Choroid plexus epithelial cell (primary cell): Measurements from ENCODE around the gene PPY.

Experiments used
- DNase-seq: peaks from one replicate; pipeline ENCODE4 v3.0.0-alpha.2; 2010; ENCODE audit warnings: low read depth
- H3K4me3 ChIP-seq: 2 replicates; pipeline ENCODE4 v1.5.1; 2011; ENCODE audit warnings: low read depth, mild to moderate bottlenecking, control low read depth, low read length, moderate library complexity
- CTCF ChIP-seq: conservative IDR thresholded peaks from 2 replicates; pipeline ENCODE4 v1.5.1; 2011; ENCODE audit warnings: low read depth, mild to moderate bottlenecking, control low read depth, inconsistent platforms, low read length, moderate library complexity

PPY gene

GRCh38 chr17:43983196-43983514 is 40.9 kb upstream of the PPY start:
- TF ChIP-seq CTCF = no peak
- DNase-seq = no peak
- no peak overlapping the region for H3K4me3 ChIP-seq

DNA sequence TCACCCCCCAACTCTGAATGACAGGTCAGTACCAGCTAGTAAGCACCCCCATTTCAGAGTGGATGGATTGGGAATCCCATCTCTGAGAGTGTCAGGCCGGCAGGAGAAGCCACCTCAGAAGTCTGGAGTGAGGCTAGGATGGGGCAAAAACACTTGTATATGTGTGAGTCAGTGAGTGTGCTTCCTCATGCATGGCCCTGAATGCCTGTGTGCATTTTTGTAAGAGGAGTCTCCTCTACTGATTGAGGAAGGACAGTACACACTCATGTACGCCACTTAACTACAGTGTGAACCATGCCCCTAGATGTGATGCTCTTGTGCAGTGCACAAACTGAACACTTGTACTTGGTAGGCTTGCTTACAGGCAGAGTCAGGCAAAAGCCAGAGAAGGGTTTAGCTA is 39.9 kb upstream of the PPY start:
- DNase-seq = no peak
- TF ChIP-seq CTCF = no peak
- H3K4me3 ChIP-seq = no peak overlapping the region

DNA sequence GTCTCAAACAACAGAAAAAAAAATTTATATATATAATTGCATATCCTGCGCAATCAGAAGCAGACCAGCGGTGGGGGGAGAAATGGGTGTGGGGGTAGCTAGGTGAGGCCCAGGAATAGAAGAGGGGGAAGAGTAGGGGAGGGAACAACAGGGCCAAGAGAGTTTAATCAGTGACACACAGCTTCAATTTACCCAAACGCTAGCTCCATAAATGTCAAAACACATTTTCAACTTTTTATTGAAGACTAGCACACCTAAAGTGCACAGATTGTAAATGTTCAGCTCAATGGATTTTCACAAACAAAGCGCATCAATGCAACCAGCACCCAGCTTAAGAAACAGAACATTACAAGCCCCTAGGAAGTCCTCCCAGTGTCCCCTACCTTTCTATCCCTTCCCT is 37.4 kb upstream of the PPY start:
- DNase-seq = no peak
- no peak overlapping the region for H3K4me3 ChIP-seq
- no peak for TF ChIP-seq CTCF

DNA sequence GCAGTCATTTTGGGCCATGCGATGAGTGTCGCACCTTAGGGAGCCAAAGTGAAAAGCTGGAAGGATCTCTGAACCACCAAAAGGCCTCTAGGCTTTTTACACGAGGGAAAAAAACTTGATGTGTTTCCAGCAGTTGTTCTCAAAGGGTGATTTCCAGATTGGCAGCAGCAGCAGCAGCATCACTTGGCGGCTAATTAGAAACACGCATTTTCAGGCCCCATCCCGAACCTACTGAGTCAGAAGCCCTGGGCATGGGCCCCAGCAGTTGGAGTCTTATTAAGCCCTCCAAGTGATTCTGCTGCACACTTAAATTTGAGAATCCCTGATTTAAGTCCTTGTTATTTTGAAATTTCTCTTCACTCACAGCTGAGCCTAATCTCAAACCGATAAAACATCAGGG is 36.7 kb upstream of the PPY start:
- no peak overlapping the region for H3K4me3 ChIP-seq
- DNase-seq = no peak
- TF ChIP-seq CTCF = no peak

GRCh38 chr17:43978078-43978477 is 35.8 kb upstream of the PPY start:
- DNase-seq = no peak
- no peak overlapping the region for H3K4me3 ChIP-seq
- no peak for TF ChIP-seq CTCF

- no peak for TF ChIP-seq CTCF
- no peak overlapping the region for H3K4me3 ChIP-seq
- no peak for DNase-seq
Measured at GRCh38 chr17:43976963-43977837, 34.9 kb upstream of the PPY start.

DNA sequence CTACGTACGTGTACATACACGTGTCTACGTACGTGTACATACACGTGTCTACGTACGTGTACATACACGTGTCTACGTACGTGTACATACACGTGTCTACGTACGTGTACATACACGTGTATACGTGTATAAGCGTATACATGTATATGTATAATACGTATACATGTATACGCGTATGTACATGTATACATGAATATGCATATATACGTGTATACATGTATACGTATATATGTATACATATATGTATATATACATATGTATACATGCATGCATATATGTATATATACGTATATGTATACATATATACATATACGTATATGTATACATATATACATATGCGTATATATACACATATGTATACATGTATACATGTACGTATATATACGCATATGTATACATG is 33.6 kb upstream of the PPY start:
- no peak for DNase-seq
- no peak for TF ChIP-seq CTCF
- H3K4me3 ChIP-seq = no peak overlapping the region
